ENCODE results near the gene CST1.
"Not testable (repeated sequence)": the region's sequence is repeated elsewhere in the genome, so short reads cannot be mapped to it uniquely, and the experiment has no call there.

The CST1 gene, protein sequence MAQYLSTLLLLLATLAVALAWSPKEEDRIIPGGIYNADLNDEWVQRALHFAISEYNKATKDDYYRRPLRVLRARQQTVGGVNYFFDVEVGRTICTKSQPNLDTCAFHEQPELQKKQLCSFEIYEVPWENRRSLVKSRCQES

DNA sequence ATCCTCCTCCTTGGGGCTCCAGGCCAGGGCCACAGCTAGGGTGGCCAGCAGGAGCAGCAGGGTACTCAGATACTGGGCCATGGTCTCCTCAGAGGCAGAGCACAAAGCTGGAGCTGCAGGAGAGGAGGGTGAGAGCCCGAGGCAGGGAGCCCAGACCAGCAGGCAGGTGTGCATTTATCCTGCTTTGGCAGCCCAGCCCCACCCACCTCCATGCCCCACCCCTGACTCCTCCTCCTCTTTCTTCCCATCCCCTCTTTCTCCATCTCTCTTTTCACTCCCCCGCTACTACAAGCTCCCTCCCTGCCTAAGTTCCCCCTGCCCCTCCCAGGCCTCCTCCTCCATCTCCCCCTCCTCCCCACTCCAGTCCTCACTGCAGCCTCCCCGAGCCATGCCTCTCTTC, at the start of gene CST1:
TSS of gene CST1 (minus strand) at position 150 of the 400 bp plus-strand sequence. CDS start at position 81, 69 bp downstream.
- not testable (repeated sequence) for TF ChIP-seq GATA3, GATA2 (IDR thresholded peaks at IDR 0.05; ENCODE audit: low read depth, low read length)

DNA sequence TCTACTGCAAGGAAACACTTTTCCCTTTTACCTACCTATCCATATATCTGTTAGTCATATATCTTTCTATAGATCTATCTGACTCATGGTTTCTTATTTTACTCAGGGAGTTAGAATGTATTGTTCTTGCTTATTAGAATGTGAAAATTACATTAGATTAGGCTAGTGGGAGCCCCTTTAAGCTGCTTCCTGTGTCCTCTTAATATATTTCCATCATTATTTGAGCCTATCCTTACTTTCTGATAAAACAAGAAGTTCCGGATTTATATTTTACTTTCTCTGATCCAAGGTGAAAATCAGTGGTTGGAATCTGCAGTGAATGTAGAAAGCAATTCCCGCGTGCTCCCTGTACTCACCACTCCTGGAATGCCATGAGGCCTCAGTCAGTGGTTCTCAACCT, 44.8 kb upstream of the CST1 start:
- TF ChIP-seq GATA3 (IDR thresholded peaks at IDR 0.05; ENCODE audit: low read depth, low read length) (no peak), GATA2 (IDR thresholded peaks at IDR 0.05; ENCODE audit: low read depth, low read length) (no peak)

DNA sequence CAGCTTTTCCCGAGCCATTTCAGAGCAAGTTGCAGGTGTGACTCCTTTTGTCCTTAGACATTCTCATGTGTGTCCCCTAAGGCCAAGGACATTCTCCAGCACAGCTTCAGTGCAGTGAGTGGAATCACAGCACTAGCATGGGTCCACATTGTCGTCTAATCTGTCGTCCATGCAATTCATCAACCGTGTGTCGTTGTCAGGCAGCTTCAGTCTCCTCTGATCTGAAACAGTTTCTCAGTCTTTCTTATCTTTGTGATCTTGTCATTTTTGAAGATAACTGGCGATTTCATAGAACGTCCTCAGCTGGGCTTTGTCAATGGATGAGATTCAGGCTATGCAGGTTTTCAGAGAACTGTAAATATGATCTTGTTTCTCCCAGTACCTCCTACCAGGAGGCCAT, 44.1 kb upstream of the CST1 start:
- TF ChIP-seq GATA3 (IDR thresholded peaks at IDR 0.05; ENCODE audit: low read depth, low read length): no peak
- TF ChIP-seq GATA2 (IDR thresholded peaks at IDR 0.05; ENCODE audit: low read depth, low read length): no peak

DNA sequence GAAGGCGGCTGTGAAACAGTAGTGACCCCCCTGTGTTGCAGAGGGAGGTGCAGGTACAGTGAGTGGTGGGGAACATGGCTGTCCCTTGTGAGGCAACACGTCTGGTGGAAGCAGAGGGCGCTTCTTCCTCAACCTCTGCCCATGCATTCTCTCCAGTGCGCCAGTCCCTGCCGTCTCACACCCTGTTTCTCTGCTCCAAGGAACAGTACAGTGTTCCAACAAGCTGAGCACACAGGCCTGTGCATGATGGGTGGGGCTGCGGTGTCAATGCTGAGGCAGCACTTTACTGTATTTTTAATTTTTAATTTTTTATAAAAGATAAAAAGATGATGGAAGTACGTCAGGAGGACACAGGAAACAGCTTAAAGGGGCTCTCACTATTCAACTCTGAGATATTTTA, 43.3 kb upstream of the CST1 start:
- no peak for TF ChIP-seq GATA3 (IDR thresholded peaks at IDR 0.05; ENCODE audit: low read depth, low read length)
- TF ChIP-seq GATA2 (IDR thresholded peaks at IDR 0.05; ENCODE audit: low read depth, low read length): no peak

DNA sequence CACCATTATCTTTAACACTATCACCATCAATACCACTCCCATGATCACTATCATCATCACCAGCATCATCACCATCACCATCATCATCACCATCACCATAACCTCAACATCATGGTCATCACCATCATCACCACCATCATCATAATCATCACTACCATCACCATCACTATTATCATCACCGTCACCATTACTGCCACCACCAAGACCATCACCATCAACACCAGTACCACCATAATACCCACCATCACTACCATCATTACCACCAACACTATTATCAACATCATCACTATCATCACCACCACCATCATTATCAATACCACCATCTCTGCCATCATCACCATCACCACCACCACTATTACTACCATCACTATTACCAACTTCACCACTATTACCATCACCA, 32.7 kb upstream of the CST1 start:
- TF ChIP-seq GATA3 (IDR thresholded peaks at IDR 0.05; ENCODE audit: low read depth, low read length): no peak
- no peak for TF ChIP-seq GATA2 (IDR thresholded peaks at IDR 0.05; ENCODE audit: low read depth, low read length)

DNA sequence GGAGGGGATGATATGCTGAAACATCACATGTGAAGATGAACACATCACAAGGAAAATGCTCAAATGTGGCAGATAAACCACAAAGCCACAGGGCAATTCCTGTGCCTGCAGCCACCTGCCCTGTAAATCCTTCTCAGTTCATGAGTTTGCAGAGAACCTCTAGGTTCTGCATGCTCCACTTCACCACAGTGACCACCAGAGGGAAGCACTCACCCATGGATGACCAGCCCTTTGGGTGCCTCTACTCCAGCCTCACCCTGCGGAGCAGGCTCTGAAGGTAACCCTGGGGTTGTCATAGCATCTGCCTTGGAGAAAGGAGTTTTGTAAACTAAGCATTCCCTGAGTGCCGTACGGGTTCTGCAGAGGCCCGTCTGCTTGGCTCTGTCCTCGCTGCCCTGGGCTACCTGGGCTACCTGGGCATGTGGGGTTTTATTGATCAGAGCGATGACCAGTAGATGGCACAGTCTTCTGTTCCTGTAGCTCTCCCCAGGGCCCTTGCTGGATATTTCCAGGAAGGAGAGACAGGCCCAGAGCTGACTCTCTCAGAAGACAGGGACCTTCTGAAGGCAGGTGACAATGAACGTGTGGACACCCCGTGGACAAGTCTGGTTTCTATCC, 31.7 kb upstream of the CST1 start:
- TF ChIP-seq GATA2 (IDR thresholded peaks at IDR 0.05; ENCODE audit: low read depth, low read length): no peak
- TF ChIP-seq GATA3 (IDR thresholded peaks at IDR 0.05; ENCODE audit: low read depth, low read length): no peak

DNA sequence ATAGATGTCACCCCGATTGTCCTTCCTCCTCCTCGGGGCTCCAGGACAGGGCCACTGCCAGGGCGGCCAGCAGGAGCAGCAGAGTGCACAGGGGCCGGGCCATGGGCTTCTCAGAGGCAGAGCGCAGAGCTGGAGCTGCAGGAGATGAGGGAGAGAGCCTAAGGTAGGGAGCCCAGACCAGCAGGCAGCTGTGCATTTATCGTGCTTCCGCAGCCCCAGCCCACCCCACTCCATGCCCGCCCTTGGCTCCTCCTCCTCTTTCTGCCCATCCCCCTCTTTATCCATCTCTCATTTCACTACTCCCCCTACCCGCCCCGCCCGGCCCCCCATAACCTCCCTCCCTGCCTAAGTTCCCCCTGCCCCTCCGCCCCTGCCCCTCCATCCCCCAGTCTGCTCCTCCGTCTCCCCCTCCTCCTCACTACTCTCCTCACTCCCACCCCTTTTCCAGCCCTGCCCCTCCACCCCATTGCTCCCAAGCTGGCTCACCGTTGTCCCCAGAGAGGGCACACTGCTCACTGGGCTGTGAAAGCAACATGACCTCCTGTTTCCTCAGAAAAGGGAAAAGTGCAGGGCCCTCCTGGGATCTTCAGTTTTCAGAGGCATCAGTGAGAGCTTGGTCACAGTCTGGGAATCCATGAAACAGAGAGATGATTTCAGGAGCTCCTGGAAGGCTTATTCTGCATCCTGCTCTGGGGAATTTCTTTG, 25.5 kb upstream of the CST1 start:
- no peak for TF ChIP-seq GATA2 (IDR thresholded peaks at IDR 0.05; ENCODE audit: low read depth, low read length)
- no peak for TF ChIP-seq GATA3 (IDR thresholded peaks at IDR 0.05; ENCODE audit: low read depth, low read length)

DNA sequence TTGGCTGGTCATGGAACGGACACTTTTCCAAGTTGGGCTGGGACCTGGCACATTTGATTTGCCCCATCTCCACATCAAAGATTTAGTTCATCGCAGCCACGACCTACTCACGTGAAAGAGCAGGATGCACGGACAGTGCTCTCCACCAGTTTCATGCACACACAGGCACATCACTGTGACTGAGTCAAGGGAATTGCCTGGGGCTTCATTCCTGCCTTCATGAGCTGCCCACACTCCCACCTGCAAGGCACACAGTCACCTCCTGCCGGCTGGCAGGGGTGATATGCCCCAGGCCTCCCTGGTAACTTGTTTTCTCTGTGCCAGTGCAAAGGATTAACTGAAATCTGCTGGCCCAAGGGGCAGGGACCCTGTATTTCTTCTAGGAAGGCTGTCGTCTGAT, 23.3 kb upstream of the CST1 start:
- TF ChIP-seq GATA2 (IDR thresholded peaks at IDR 0.05; ENCODE audit: low read depth, low read length) (no peak), GATA3 (IDR thresholded peaks at IDR 0.05; ENCODE audit: low read depth, low read length) (no peak)

DNA sequence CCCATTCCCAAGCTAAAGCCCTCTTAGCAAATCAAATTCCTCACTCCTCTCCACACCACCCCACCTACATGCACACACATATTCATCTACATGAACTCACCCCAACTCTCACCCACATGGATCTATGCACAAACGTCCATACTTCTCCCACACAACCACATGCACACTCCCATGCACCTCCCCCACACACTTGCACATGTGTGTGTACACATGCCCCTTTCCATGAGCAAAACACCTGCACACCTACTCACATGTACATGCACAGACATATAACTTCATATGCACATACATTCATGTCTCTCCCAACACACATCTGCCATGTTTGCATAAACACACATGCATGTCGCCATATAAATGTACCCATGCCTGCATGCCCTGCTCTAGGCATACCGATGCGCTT, 22.8 kb upstream of the CST1 start:
- no peak for TF ChIP-seq GATA3 (IDR thresholded peaks at IDR 0.05; ENCODE audit: low read depth, low read length)
- no peak for TF ChIP-seq GATA2 (IDR thresholded peaks at IDR 0.05; ENCODE audit: low read depth, low read length)

DNA sequence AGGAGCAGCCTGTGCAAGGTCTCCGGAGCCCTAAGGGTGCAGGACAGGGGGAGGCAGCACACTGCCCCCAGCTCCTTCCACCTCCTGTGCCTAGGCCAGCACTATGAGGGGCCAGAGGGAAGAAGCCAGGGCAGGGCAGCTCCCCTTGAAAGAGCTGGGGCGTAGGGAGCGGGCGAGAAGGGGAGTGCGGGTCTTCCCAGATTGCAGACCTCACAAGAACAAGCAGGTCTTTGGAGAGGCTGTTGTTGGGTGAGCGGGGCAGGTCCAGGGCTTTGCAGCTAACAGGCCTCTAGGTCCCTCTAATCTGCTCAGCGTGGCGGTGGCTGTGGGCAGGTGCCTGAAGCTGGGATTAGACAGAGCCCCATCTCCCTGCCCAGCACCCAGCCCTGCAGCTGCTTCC, 22.4 kb upstream of the CST1 start:
- TF ChIP-seq GATA3 (IDR thresholded peaks at IDR 0.05; ENCODE audit: low read depth, low read length) (no peak), GATA2 (IDR thresholded peaks at IDR 0.05; ENCODE audit: low read depth, low read length) (no peak)

DNA sequence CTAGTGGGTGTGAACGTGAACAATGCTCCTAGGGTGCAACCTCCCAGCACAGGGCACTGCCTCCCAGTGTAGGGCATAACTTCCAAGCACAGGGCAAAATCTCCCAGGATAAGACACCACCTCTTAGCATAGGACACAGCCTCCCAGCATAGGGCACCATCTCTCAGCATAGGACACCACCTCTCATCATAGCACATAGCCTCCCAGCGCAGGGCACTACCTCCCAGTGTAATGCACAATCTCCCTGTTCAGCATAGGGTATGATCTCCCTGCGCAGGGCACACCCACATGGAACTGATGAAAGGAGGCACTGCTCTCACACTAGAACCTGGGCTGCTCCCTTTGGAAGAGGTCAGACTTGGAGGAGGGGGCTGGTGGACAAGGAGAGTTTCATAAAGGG, 21.3 kb upstream of the CST1 start:
- no peak for TF ChIP-seq GATA2 (IDR thresholded peaks at IDR 0.05; ENCODE audit: low read depth, low read length)
- TF ChIP-seq GATA3 (IDR thresholded peaks at IDR 0.05; ENCODE audit: low read depth, low read length): no peak

DNA sequence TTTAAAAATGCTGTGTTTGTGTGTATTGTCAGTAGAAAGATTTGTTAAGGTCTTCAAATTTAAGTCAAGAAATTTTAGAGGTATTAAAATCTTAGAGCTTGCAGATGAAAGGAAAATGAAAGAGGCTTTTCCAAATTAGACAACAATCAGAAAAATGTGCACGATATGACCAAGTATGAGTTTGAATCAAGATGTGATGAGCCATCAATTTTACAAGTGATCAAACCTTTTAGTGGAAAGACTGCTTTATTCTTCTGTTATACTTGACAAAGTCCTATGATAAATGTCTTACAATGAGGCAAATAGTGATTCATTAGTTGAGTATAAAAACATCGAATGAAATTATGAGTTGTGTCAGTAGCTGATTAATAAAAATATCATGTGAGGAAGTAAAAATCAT, 19.6 kb upstream of the CST1 start:
- TF ChIP-seq GATA3 (IDR thresholded peaks at IDR 0.05; ENCODE audit: low read depth, low read length) (no peak), GATA2 (IDR thresholded peaks at IDR 0.05; ENCODE audit: low read depth, low read length) (no peak)

DNA sequence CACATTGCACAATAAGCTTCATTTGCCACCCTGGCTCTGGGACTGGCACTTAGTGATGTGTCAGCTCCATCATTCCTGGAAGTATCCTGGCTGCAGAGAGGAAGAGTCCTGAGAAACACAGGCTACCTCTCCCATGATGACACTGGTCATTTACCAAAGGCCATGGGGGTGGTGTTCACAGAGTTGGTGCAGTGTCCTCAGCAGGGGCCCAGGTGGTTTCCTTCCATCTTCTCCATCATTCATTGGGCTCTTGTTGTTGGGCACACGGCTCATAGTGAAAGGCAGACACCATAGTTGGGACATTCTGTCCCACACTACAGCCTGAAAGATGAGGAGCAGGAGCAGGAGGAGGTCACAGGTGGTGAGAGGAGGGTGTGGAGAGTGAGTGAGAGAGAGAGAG, 15.8 kb upstream of the CST1 start:
- TF ChIP-seq GATA2 (IDR thresholded peaks at IDR 0.05; ENCODE audit: low read depth, low read length) (no peak), GATA3 (IDR thresholded peaks at IDR 0.05; ENCODE audit: low read depth, low read length) (no peak)

DNA sequence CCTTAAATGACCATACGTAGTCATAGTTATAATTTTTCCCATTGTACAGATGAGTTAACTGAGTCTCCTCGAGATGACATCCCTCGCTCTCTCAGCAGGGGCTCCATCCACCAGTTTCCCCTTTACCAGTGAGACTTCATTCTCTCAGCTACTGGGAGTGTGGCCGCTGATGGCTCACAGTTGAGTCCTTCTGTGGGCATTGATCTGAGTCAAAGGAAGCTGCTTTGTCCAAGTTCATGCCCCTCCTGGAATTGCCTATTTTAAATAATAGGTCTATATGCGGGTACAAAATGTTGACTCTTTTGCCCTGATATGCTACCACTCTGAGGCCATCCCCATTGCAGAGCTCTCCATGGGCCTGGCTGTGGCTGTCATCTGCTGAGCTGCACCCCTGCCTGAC, 14.8 kb upstream of the CST1 start:
- TF ChIP-seq GATA3 (IDR thresholded peaks at IDR 0.05; ENCODE audit: low read depth, low read length) (no peak), GATA2 (IDR thresholded peaks at IDR 0.05; ENCODE audit: low read depth, low read length) (no peak)

DNA sequence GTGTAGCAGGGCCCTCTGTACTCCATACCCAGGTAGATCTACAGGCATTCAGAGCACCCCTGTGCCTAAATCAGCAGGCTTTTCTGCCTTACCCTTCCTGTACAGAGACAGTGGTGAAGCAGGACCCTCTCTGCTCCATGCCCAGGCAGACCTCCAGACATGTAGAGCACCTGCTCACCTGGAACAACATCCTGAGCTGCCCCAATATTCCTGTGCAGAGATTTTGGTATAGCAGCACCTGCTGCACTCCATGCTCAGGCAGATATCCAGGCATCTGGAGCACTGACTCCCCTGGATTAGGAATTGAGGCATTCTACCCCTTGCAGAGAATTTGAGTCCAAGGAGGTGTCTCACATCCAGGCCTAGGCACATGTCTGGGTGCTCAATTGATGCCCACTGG, 12.6 kb upstream of the CST1 start:
- TF ChIP-seq GATA3 (IDR thresholded peaks at IDR 0.05; ENCODE audit: low read depth, low read length): no peak
- TF ChIP-seq GATA2 (IDR thresholded peaks at IDR 0.05; ENCODE audit: low read depth, low read length): no peak

Measured in SH-SY5Y (cell line).